ENCODE results near the gene MED13. TPM values are rescaled to one million over a fixed set of nuclear protein-coding genes. Genes with fewer than 3 reads are reported as not detected.

Gene MED13
- total RNA-seq, 1 donor from 2014 or later, result 69.7 TPM

DNA sequence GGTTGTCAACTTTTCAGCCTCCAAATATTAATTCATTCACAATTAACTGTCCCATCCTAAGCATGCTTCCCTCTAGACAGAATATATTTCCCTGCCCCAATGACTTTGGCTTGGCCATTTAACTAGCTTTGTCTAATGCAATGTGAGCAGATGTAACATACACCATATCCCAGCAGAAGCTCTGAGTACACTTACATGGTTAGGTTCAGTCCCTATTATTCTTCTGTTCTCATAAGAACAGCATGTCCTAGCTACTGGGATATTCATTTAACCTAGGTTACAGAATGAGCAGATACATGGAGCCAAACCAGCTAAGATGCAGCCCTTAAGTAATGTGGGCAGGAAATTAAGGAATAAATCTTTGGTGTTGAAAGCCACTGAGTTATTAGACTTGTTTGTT, 31.8 kb downstream of the MED13 start:
- DNase-seq (ENCODE audit: extremely low spot score, unreplicated experiment), result no peak
- H3K27ac Mint-ChIP-seq (ENCODE audit: unreplicated experiment), result no peak overlapping the region
- H3K9me3 Mint-ChIP-seq (ENCODE audit: unreplicated experiment), result no peaks in the 10 kb centered on the region
- peaks cover 47% of the 10 kb centered on the region for H3K36me3 Mint-ChIP-seq (ENCODE audit: unreplicated experiment)
- no peaks in the 10 kb centered on the region for H3K27me3 Mint-ChIP-seq (ENCODE audit: unreplicated experiment)
- H3K4me3 Mint-ChIP-seq (ENCODE audit: unreplicated experiment), result no peak overlapping the region
- peaks cover 2% of the 10 kb centered on the region for H3K4me1 Mint-ChIP-seq (ENCODE audit: unreplicated experiment)
- TF ChIP-seq, protein P1, sequence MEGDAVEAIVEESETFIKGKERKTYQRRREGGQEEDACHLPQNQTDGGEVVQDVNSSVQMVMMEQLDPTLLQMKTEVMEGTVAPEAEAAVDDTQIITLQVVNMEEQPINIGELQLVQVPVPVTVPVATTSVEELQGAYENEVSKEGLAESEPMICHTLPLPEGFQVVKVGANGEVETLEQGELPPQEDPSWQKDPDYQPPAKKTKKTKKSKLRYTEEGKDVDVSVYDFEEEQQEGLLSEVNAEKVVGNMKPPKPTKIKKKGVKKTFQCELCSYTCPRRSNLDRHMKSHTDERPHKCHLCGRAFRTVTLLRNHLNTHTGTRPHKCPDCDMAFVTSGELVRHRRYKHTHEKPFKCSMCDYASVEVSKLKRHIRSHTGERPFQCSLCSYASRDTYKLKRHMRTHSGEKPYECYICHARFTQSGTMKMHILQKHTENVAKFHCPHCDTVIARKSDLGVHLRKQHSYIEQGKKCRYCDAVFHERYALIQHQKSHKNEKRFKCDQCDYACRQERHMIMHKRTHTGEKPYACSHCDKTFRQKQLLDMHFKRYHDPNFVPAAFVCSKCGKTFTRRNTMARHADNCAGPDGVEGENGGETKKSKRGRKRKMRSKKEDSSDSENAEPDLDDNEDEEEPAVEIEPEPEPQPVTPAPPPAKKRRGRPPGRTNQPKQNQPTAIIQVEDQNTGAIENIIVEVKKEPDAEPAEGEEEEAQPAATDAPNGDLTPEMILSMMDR (IDR thresholded peaks at IDR 0.05), result no peak

DNA sequence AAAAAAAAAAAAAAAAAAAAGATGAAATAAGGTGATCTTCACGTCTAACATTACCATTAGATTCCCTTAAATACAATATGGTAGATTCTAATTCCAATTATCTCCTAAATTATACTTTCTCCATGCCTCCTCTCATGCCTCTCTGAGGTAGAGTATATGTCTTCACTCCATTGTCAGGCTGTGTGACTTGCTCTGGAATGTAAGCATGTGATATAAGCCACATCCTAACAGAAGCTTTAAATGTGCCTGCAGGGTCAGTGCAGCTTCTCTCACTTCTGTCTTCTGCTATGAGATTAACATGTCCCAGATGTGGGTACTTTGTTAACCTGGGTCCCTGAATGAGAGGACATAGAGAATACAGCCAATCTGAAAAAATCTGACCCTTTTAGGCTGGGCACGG, 32.6 kb downstream of the MED13 start:
- DNase-seq (ENCODE audit: extremely low spot score, unreplicated experiment), result no peak
- H3K27me3 Mint-ChIP-seq (ENCODE audit: unreplicated experiment), result no peaks in the 10 kb centered on the region
- TF ChIP-seq, protein P1 (IDR thresholded peaks at IDR 0.05), result no peak
- H3K9me3 Mint-ChIP-seq (ENCODE audit: unreplicated experiment), result no peaks in the 10 kb centered on the region
- H3K4me1 Mint-ChIP-seq (ENCODE audit: unreplicated experiment), result peaks cover 2% of the 10 kb centered on the region
- H3K36me3 Mint-ChIP-seq (ENCODE audit: unreplicated experiment), result peaks cover 54% of the 10 kb centered on the region
- no peak overlapping the region for H3K27ac Mint-ChIP-seq (ENCODE audit: unreplicated experiment)
- no peak overlapping the region for H3K4me3 Mint-ChIP-seq (ENCODE audit: unreplicated experiment)

DNA sequence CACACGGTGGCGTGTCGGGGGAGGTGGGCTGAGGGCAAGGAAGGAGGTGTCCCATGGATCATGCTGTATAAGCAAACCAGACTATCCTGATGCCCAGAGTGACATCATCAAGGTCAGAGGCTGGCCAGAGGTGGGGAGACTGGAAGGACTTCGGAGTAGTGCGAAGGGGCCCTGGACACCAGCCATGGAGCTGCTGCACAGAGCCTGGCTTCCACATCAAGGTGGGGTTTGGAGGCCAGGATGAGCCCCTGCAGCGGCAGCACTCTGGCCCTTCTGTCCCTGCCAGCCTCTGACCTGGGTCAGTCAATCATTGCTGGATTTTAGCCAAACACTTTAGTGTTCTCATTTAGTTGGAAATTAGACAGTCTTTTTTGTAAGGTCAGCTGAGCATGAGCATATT, 34.8 kb downstream of the MED13 start:
- H3K27ac Mint-ChIP-seq (ENCODE audit: unreplicated experiment), result no peak overlapping the region
- no peaks in the 10 kb centered on the region for H3K4me1 Mint-ChIP-seq (ENCODE audit: unreplicated experiment)
- no peaks in the 10 kb centered on the region for H3K9me3 Mint-ChIP-seq (ENCODE audit: unreplicated experiment)
- peaks cover 64% of the 10 kb centered on the region for H3K36me3 Mint-ChIP-seq (ENCODE audit: unreplicated experiment)
- TF ChIP-seq, protein P1 (IDR thresholded peaks at IDR 0.05), result no peak
- DNase-seq (ENCODE audit: extremely low spot score, unreplicated experiment), result no peak
- no peak overlapping the region for H3K4me3 Mint-ChIP-seq (ENCODE audit: unreplicated experiment)
- H3K27me3 Mint-ChIP-seq (ENCODE audit: unreplicated experiment), result no peaks in the 10 kb centered on the region

DNA sequence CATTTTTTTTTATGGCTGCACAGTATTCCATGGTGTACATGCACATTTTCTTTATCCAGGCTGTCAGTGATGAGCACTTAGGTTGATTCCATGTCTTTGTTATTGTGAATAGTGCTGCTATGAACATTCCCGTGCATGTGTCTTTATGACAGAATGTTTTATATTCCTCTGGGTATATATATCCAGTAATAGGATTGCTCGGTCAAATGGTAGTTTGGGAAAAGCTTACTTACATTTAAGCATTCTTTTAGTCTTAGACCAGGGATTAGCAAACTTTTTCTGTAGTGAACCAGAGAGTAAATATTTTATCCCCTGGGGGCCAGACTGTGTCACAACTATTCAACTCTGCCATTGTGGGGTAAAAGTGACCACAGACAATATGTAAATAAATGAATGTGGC, 40.2 kb downstream of the MED13 start:
- no peak overlapping the region for H3K4me3 Mint-ChIP-seq (ENCODE audit: unreplicated experiment)
- peaks cover 52% of the 10 kb centered on the region for H3K36me3 Mint-ChIP-seq (ENCODE audit: unreplicated experiment)
- H3K9me3 Mint-ChIP-seq (ENCODE audit: unreplicated experiment), result no peaks in the 10 kb centered on the region

DNA sequence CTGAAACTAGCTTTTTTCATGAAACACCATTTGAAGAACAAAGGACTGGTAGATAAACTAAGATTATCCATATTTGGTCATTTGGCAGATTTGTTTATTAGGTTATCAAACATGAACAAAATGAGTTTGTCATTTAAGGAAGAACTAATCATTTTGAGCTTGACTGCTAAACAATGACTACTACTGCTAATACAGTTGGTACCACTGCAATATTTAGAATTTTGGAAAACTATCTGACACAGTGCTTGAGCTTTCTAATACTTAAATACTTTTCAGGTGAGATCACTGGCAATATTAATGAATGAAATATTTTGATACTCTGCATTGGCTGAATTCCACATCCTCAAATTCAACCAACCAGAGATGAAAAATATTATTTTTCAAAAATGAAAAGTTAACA, 47.2 kb downstream of the MED13 start:
- Mint-ChIP-seq H3K27ac (ENCODE audit: unreplicated experiment) (peak overlapping the region; percentile 41), H3K9me3 (ENCODE audit: unreplicated experiment) (peaks cover 7% of the 10 kb centered on the region), H3K4me3 (ENCODE audit: unreplicated experiment) (no peak overlapping the region), H3K4me1 (ENCODE audit: unreplicated experiment) (peaks cover 11% of the 10 kb centered on the region), H3K27me3 (ENCODE audit: unreplicated experiment) (no peaks in the 10 kb centered on the region), H3K36me3 (ENCODE audit: unreplicated experiment) (peaks cover 41% of the 10 kb centered on the region)
- TF ChIP-seq, protein P1 (IDR thresholded peaks at IDR 0.05), result no peak
- no peak for DNase-seq (ENCODE audit: extremely low spot score, unreplicated experiment)

More for the DNA sequence above, 40.2 kb downstream of the MED13 start:
- Mint-ChIP-seq H3K27me3 (ENCODE audit: unreplicated experiment) (no peaks in the 10 kb centered on the region), H3K4me1 (ENCODE audit: unreplicated experiment) (no peaks in the 10 kb centered on the region), H3K27ac (ENCODE audit: unreplicated experiment) (no peak overlapping the region)
- TF ChIP-seq, protein P1 (IDR thresholded peaks at IDR 0.05), result no peak
- DNase-seq (ENCODE audit: extremely low spot score, unreplicated experiment), result no peak

Data from osteocyte (in vitro differentiated cells).